Suprapubic skin (tissue), 4 donors: Measurements from ENCODE around the gene EIPR1. TPM values are rescaled to one million over a fixed set of nuclear protein-coding genes. Genes with fewer than 3 reads are reported as not detected.

Source experiments
- DNase-seq, 2 donors: peaks; one replicate each; pipeline ENCODE4 v3.0.0-alpha.2; 2019; ENCODE audit warnings: low spot score in 2 of 2
- H3K27ac ChIP-seq: fragments of 200-600 bp; sonication (generic); one replicate; pipeline ENCODE4 v1.5.1; 2019
- H3K27me3 ChIP-seq: fragments of 200-600 bp; sonication (generic); one replicate; pipeline ENCODE4 v1.5.1; 2019
- H3K36me3 ChIP-seq: fragments of 200-600 bp; sonication (generic); one replicate; pipeline ENCODE4 v1.5.1; 2019
- H3K4me1 ChIP-seq: fragments of 200-600 bp; sonication (generic); one replicate; pipeline ENCODE4 v1.5.1; 2019
- H3K4me3 ChIP-seq: fragments of 200-600 bp; sonication (generic); one replicate; pipeline ENCODE4 v1.5.1; 2019; ENCODE audit warnings: mild to moderate bottlenecking
- H3K9me3 ChIP-seq: fragments of 200-600 bp; sonication (generic); one replicate; pipeline ENCODE4 v1.5.1; 2019
- EP300 ChIP-seq: sonication (generic); formaldehyde crosslinking; IDR thresholded peaks from one replicate; pipeline ENCODE4 v1.6.1; 2017; ENCODE audit warnings: antibody characterized with exemption
- POLR2A ChIP-seq, 2 donors: fragments of 450-650 bp; IDR thresholded peaks; one replicate each; pipeline ENCODE4 v1.6.1; 2017; ENCODE audit warnings: antibody characterized with exemption in 2 of 2, mild to moderate bottlenecking in 2 of 2, moderate library complexity in 2 of 2
- POLR2AphosphoS5 ChIP-seq, 3 donors: sonication (generic); formaldehyde crosslinking; IDR thresholded peaks; one replicate each; pipeline ENCODE4 v1.6.1; 2017; ENCODE audit warnings: antibody characterized with exemption in 3 of 3
- WGBS: methylation state at CpG from one replicate; pipeline ENCODE4 v1.1.5; 2018; 5-methylcytosine and 5-hydroxymethylcytosine counted together
- total RNA-seq, 4 donors: library from RNA; depleted of rRNA; stranded (reverse); fragments of >200 nt; gene quantifications; one replicate each; pipeline ENCODE4 v1.1.0, GENCODE V29; 2016
- TF ChIP-seq, protein P1 (sequence below), 2 donors: fragments of 200-600 bp in 1 of 2; fragments of 450-650 bp in 1 of 2; sonication (generic) in 1 of 2; IDR thresholded peaks; one replicate each; pipeline ENCODE4 v1.5.1; 2016 to 2019; ENCODE audit warnings: antibody characterized with exemption in 2 of 2, mild to moderate bottlenecking in 1 of 2, moderate library complexity in 1 of 2

Gene EIPR1
- total RNA-seq, 4 donors from 2014 or later = 29.0 to 37.5 (median 30.7) TPM

DNA sequence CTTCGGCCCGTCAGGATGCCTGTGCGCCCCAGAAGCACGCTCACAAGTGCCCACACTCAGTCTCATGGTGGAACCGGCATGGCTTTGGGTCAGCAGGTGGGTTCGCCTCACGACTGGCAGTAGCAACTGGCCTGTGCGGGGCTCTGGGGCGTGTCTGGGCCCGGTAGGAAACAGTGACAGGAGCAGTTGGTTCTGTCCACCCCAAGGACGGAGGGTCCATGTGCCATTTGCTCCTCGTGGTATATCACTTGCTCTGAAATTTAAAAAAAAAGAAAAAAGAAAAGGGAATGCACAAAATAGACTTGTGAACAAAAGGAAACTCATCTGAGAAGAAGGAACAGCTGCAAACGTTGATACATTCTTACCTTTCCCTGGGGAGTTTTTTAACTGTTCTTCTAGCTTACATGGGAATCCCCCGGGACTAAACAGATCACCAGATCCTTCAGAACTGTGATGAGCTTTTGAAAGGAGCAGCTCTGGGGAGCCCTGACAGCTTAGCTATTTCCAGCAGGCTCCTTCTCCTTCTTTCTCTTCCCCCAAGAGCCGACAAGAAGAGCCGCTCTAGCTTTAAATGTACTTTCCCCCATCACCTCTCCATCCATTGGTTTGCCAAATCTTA, 44.7 kb upstream of the EIPR1 start:
- H3K36me3 ChIP-seq = peaks cover 78% of the 10 kb centered on the region
- 90% methylated on average over 16 of the region's 16 CpGs for WGBS
- no peak for DNase-seq
- no peak overlapping the region for H3K4me3 ChIP-seq
- no peak overlapping the region for H3K27ac ChIP-seq
- H3K4me1 ChIP-seq = peaks cover 3% of the 10 kb centered on the region
- TF ChIP-seq EP300 (no peak), POLR2A (IDR thresholded peaks at IDR 0.05) (no peak), POLR2AphosphoS5 (IDR thresholded peaks at IDR 0.05) (no peak)
- TF ChIP-seq, protein P1, sequence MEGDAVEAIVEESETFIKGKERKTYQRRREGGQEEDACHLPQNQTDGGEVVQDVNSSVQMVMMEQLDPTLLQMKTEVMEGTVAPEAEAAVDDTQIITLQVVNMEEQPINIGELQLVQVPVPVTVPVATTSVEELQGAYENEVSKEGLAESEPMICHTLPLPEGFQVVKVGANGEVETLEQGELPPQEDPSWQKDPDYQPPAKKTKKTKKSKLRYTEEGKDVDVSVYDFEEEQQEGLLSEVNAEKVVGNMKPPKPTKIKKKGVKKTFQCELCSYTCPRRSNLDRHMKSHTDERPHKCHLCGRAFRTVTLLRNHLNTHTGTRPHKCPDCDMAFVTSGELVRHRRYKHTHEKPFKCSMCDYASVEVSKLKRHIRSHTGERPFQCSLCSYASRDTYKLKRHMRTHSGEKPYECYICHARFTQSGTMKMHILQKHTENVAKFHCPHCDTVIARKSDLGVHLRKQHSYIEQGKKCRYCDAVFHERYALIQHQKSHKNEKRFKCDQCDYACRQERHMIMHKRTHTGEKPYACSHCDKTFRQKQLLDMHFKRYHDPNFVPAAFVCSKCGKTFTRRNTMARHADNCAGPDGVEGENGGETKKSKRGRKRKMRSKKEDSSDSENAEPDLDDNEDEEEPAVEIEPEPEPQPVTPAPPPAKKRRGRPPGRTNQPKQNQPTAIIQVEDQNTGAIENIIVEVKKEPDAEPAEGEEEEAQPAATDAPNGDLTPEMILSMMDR (IDR thresholded peaks at IDR 0.05) = no peak
- no peaks in the 10 kb centered on the region for H3K9me3 ChIP-seq
- H3K27me3 ChIP-seq = no peaks in the 10 kb centered on the region

DNA sequence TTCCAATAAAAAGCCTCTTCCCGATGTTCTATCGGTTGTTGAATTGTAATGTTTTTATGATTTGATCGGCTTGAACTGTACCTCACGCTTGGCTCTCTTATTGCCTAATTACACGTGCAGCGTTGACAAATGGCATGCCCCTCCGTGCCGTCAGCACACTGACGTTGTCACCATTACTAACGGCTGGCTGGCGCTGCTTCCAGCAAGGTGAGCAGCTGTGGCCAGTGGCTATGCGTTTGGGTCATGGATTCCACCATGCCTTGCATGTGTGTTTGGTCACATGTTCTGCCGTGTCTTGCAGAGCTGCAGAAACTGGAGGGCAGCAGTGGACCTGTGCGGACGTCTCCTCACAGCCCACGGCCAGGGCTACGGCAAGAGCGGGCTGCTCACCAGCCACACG, 44.0 kb upstream of the EIPR1 start:
- H3K4me3 ChIP-seq = no peak overlapping the region
- H3K27ac ChIP-seq = no peak overlapping the region
- no peak for DNase-seq
- H3K9me3 ChIP-seq = no peaks in the 10 kb centered on the region
- WGBS = 94% methylated on average over 19 of the region's 19 CpGs
- H3K36me3 ChIP-seq = peaks cover 74% of the 10 kb centered on the region
- no peaks in the 10 kb centered on the region for H3K27me3 ChIP-seq
- TF ChIP-seq, protein P1 (IDR thresholded peaks at IDR 0.05) = no peak
- TF ChIP-seq EP300 (no peak), POLR2AphosphoS5 (IDR thresholded peaks at IDR 0.05) (no peak), POLR2A (IDR thresholded peaks at IDR 0.05) (no peak)
- H3K4me1 ChIP-seq = peaks cover 3% of the 10 kb centered on the region

DNA sequence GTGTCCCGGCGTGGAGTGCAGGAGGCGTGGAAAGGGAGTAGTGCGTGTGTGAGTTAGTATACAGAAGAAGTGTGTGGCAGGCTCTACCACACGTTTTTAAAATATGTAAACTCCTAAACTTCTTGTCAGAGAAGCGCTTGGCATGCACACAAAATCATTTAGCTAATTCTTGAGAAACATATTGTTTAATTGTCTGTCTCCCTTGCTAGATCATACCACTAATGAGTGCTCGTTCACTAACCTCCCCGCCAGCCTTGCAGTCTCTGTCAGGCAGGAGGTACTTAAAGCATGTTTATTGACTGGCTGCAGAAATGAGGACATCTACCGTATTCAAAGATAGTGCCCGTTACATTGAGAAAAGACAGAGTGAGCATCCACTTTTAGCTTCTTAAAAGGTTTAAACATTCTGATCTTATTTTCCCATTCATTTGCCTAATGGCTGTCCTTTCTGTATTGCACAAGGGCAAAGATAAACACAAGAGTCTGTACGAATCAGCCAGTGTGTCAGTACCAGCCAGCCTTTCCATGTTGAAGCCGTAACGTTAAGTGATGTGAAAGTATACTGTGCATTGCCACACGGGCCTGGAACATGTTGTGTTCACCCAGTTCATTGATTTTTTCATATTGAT, 43.3 kb upstream of the EIPR1 start:
- WGBS = 89% methylated on average over 14 of the region's 14 CpGs
- Histone ChIP-seq H3K27me3 (no peaks in the 10 kb centered on the region), H3K9me3 (no peaks in the 10 kb centered on the region), H3K4me3 (no peak overlapping the region), H3K27ac (no peak overlapping the region), H3K4me1 (peaks cover 3% of the 10 kb centered on the region), H3K36me3 (peaks cover 67% of the 10 kb centered on the region)
- TF ChIP-seq POLR2A (IDR thresholded peaks at IDR 0.05) (no peak), EP300 (no peak), POLR2AphosphoS5 (IDR thresholded peaks at IDR 0.05) (no peak)
- TF ChIP-seq, protein P1 (IDR thresholded peaks at IDR 0.05) = no peak
- DNase-seq = no peak

DNA sequence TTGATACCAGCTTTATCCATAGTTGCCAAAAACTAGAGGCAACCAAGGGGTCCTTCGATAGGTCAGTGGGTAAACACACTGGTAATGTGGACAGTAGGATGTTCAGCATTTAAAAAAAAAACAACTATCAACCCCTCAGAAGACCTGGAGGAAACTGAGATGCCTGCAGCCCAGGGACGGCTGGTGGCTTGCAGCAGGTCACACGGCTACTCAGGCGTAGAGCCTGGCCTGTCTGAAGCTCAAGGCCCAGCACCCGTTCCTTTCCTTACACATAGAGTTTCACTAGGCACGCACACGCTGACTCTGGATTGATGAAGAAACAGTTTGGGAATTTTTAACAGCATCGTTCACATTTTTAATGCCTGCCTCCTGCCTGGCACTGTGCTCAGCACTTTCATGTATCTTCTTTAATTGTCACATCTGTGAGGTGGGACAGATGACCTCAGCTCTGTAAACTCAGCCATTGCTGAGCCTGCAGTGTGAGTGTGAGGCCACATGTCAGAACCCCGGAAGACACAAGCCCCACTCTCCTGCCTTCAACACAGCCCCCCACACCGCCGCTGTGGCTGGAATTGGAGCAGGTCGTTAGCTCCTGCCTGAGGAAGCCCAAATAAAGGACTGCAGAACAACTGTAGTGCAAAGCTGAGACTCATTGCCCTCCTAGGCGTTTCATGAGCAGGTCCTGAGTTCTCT, 42.6 kb upstream of the EIPR1 start:
- Histone ChIP-seq H3K27ac (no peak overlapping the region), H3K36me3 (peaks cover 64% of the 10 kb centered on the region), H3K9me3 (no peaks in the 10 kb centered on the region), H3K4me3 (no peak overlapping the region), H3K27me3 (no peaks in the 10 kb centered on the region), H3K4me1 (peaks cover 3% of the 10 kb centered on the region)
- no peak for DNase-seq
- WGBS = 96% methylated on average over 13 of the region's 13 CpGs
- TF ChIP-seq EP300 (no peak), POLR2A (IDR thresholded peaks at IDR 0.05) (no peak), POLR2AphosphoS5 (IDR thresholded peaks at IDR 0.05) (no peak)
- TF ChIP-seq, protein P1 (IDR thresholded peaks at IDR 0.05) = no peak

DNA sequence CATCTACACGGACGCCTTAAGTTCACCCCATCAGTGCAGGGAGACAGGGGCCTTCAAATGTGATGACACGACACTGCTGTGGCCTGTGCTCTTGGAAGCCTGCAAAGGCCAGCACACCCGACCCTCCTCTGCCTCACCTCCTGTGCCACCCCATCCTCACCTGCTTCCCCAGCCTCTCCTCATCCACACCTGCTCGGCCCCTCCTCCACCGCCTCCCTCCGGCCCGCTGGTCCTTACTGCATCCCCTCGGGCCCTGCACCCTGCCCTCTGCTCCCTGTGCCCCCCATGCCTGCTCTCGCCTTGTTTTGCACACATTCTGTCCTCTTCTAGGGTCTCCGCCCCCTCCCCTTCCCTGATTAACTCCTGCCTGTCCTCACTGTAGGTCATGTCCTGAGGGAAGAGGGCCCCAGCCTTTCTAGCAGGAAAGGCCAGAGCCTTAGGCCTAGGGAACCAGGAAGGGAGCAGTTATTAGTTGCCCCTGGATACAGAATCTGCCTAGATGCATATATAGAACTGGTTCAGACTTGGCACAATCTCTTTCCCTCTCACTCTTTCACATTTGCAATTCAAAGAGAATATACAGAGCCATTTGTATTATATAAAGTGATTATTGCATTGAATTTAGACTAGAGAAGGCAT, 41.3 kb upstream of the EIPR1 start:
- Histone ChIP-seq H3K4me3 (no peak overlapping the region), H3K27me3 (no peaks in the 10 kb centered on the region), H3K36me3 (peaks cover 62% of the 10 kb centered on the region), H3K4me1 (peaks cover 1% of the 10 kb centered on the region), H3K9me3 (no peaks in the 10 kb centered on the region), H3K27ac (no peak overlapping the region)
- WGBS = 85% methylated on average over 11 of the region's 11 CpGs
- DNase-seq = no peak
- TF ChIP-seq POLR2A (IDR thresholded peaks at IDR 0.05) = no peak
